Caco-2 (cell line): ENCODE measurements around the gene ZNF615. TPM values are rescaled to one million over a fixed set of nuclear protein-coding genes. Genes with fewer than 3 reads are reported as not detected.

ENCODE experiments used
- BruUV-seq: library from RNA; stranded (reverse); fragments of 400-500 nt; replicated peaks from 2 replicates; lab custom pipeline; 2021; lab: Mats Ljungman, UMichigan
- CTCF ChIA-PET: fragments of 300-600 bp; sonication (Branson Sonifier 250); formaldehyde crosslinking; loops from one replicate; lab custom pipeline; 2022; ENCODE audit warnings: antibody characterized with exemption; lab: Charles Lee
- POLR2A ChIA-PET: fragments of 300-600 bp; sonication (Branson Sonifier 250); formaldehyde crosslinking; loops from one replicate; lab custom pipeline; 2022; ENCODE audit warnings: antibody characterized with exemption; lab: Charles Lee
- DNase-seq, 2 experiments: peaks; one replicate each; pipeline versions ENCODE4 v3.0.0 to v3.0.0-alpha.2; 2020 to 2022
- H3K27me3 ChIP-seq: replicated peaks from 2 replicates; pipeline ENCODE4 v1.6.0; 2011; ENCODE audit warnings: low read length; ENCODE audit not compliant: control insufficient read depth, insufficient read depth
- H3K36me3 ChIP-seq: 2 replicates; pipeline ENCODE4 v1.5.1; 2011; ENCODE audit warnings: low read length; ENCODE audit not compliant: control insufficient read depth, insufficient read depth
- H3K4me1 ChIP-seq: fragments of 250-450 bp; sonication (Bioruptor Pico); 2 replicates; pipeline ENCODE4 v1.5.1; 2020; ENCODE audit warnings: mild to moderate bottlenecking
- H3K4me3 ChIP-seq: 2 replicates; pipeline ENCODE4 v1.5.1; 2011; ENCODE audit warnings: low read depth, mild to moderate bottlenecking, control low read depth, low read length
- H3K9me3 ChIP-seq: fragments of 250-450 bp; sonication (Bioruptor Pico); 2 replicates; pipeline ENCODE4 v1.5.1; 2020; ENCODE audit warnings: mild to moderate bottlenecking, moderate library complexity
- H3K27ac Mint-ChIP-seq: one replicate; pipeline ENCODE4 v1.8.0; 2022; ENCODE audit warnings: mixed read lengths; ENCODE audit not compliant: unreplicated experiment
- H3K27me3 Mint-ChIP-seq: one replicate; pipeline ENCODE4 v1.8.0; 2022; ENCODE audit warnings: mixed read lengths; ENCODE audit not compliant: insufficient read depth, unreplicated experiment
- H3K36me3 Mint-ChIP-seq: one replicate; pipeline ENCODE4 v1.8.0; 2022; ENCODE audit warnings: mild to moderate bottlenecking, mixed read lengths; ENCODE audit not compliant: insufficient read depth, unreplicated experiment
- H3K4me1 Mint-ChIP-seq: one replicate; pipeline ENCODE4 v1.8.0; 2022; ENCODE audit warnings: low read depth, mixed read lengths; ENCODE audit not compliant: unreplicated experiment
- H3K4me3 Mint-ChIP-seq: one replicate; pipeline ENCODE4 v1.8.0; 2022; ENCODE audit warnings: mild to moderate bottlenecking, moderate library complexity, mixed read lengths; ENCODE audit not compliant: unreplicated experiment
- H3K9me3 Mint-ChIP-seq: one replicate; pipeline ENCODE4 v1.8.0; 2022; ENCODE audit warnings: mixed read lengths; ENCODE audit not compliant: unreplicated experiment
- CTCF ChIP-seq, 2 experiments: fragments of 200-600 bp in 1 of 2; IDR thresholded peaks; 1 replicate in 1 of 2; 2 replicates in 1 of 2; pipeline versions ENCODE4 v1.5.1 to v1.8.0; 2011 to 2022; ENCODE audit warnings: antibody characterized with exemption in 1 of 2, control low read depth in 1 of 2, inconsistent platforms in 1 of 2, low read depth in 1 of 2, low read length in 1 of 2, mild to moderate bottlenecking in 1 of 2, moderate library complexity in 1 of 2; ENCODE audit not compliant: insufficient read depth in 1 of 2, severe bottlenecking in 1 of 2, unreplicated experiment in 1 of 2
- intact Hi-C: fragments of 100-400 bp; cut with micrococcal nuclease; formaldehyde crosslinking; loops from one replicate; pipeline ENCODE4 v1.10.0; 2022; ENCODE audit not compliant: unreplicated experiment
- total RNA-seq: library from RNA; stranded (reverse); gene quantifications from 2 replicates; pipeline ENCODE4 v1.2.3, GENCODE V29; 2022

Gene ZNF615
- total RNA-seq, 1 experiment from 2014 or later: 7.1 TPM

- peaks cover 72% of the 10 kb centered on the region for H3K9me3 ChIP-seq
- Mint-ChIP-seq H3K36me3 (peaks cover 82% of the 10 kb centered on the region), H3K4me1 (peaks cover 8% of the 10 kb centered on the region), H3K27me3 (no peaks in the 10 kb centered on the region), H3K9me3 (peaks cover 54% of the 10 kb centered on the region), H3K4me3 (no peak overlapping the region), H3K27ac (no peak overlapping the region)
- no peak overlapping the region for H3K4me3 ChIP-seq
- intact Hi-C loops: no loop called here
- H3K27me3 ChIP-seq: no peaks in the 10 kb centered on the region
- DNase-seq: no peak
- ChIA-PET CTCF (no interaction called here), POLR2A (no interaction called here)
- BruUV-seq: no TSS peak
- H3K4me1 ChIP-seq: peaks cover 28% of the 10 kb centered on the region
- H3K36me3 ChIP-seq: peaks cover 27% of the 10 kb centered on the region
- TF ChIP-seq CTCF (IDR thresholded peaks at IDR 0.05; ENCODE audit: insufficient read depth in 1 of 2, low read depth in 1 of 2, low read length in 1 of 2, severe bottlenecking in 1 of 2, unreplicated experiment in 1 of 2): no peak
Observed at GRCh38 chr19:52022193-52022592, 14.2 kb upstream of the ZNF615 start.

- Mint-ChIP-seq H3K4me3 (no peak overlapping the region), H3K36me3 (peaks cover 82% of the 10 kb centered on the region), H3K9me3 (peaks cover 54% of the 10 kb centered on the region), H3K27ac (no peak overlapping the region), H3K4me1 (no peaks in the 10 kb centered on the region), H3K27me3 (no peaks in the 10 kb centered on the region)
- CTCF ChIA-PET: no interaction called here
- no peak for DNase-seq
- Histone ChIP-seq H3K27me3 (no peaks in the 10 kb centered on the region), H3K9me3 (peaks cover 62% of the 10 kb centered on the region), H3K36me3 (peaks cover 30% of the 10 kb centered on the region), H3K4me1 (peaks cover 16% of the 10 kb centered on the region), H3K4me3 (no peak overlapping the region)
- intact Hi-C loops: no loop called here
- TF ChIP-seq CTCF (IDR thresholded peaks at IDR 0.05; ENCODE audit: insufficient read depth in 1 of 2, low read depth in 1 of 2, low read length in 1 of 2, severe bottlenecking in 1 of 2, unreplicated experiment in 1 of 2): no peak
- BruUV-seq: no TSS peak
- POLR2A ChIA-PET: no interaction called here
Observed at GRCh38 chr19:52020506-52020905, 12.5 kb upstream of the ZNF615 start.

GRCh38 chr19:52010674-52011073 is 2.7 kb upstream of the ZNF615 start:
- CTCF ChIA-PET: no interaction called here
- no TSS peak for BruUV-seq
- Mint-ChIP-seq H3K9me3 (peaks cover 42% of the 10 kb centered on the region), H3K27me3 (no peaks in the 10 kb centered on the region), H3K36me3 (peaks cover 29% of the 10 kb centered on the region), H3K4me3 (no peak overlapping the region), H3K4me1 (peaks cover 10% of the 10 kb centered on the region), H3K27ac (no peak overlapping the region)
- POLR2A ChIA-PET: no interaction called here
- H3K9me3 ChIP-seq: peaks cover 32% of the 10 kb centered on the region
- intact Hi-C loops: no loop called here
- no peak overlapping the region for H3K4me3 ChIP-seq
- TF ChIP-seq CTCF (IDR thresholded peaks at IDR 0.05; ENCODE audit: insufficient read depth in 1 of 2, low read depth in 1 of 2, low read length in 1 of 2, severe bottlenecking in 1 of 2, unreplicated experiment in 1 of 2): no peak
- H3K4me1 ChIP-seq: no peaks in the 10 kb centered on the region
- DNase-seq: no peak
- H3K36me3 ChIP-seq: no peaks in the 10 kb centered on the region; the same call in 1 of the 2 replicates
- no peaks in the 10 kb centered on the region for H3K27me3 ChIP-seq
